GM18520 (cell line): ENCODE results near the gene RORC.

Source experiments
- ATAC-seq: cut with Tn5 transposase; IDR thresholded peaks from one replicate; pipeline ENCODE4 v1.9.1; 2021; ENCODE audit not compliant: unreplicated experiment

The RORC gene

GRCh38 chr1:151849126-151849525 lies 17.5 kb upstream of the RORC start:
- ATAC-seq, result no peak

GRCh38 chr1:151847867-151848596 lies 16.4 kb upstream of the RORC start:
- ATAC-seq, result no peak

- ATAC-seq, result no peak
Observed at GRCh38 chr1:151846686-151847237, 15.2 kb upstream of the RORC start.

- no peak for ATAC-seq
Observed at GRCh38 chr1:151846062-151846568, 14.5 kb upstream of the RORC start.

GRCh38 chr1:151843398-151843797 lies 11.8 kb upstream of the RORC start:
- ATAC-seq, result no peak

GRCh38 chr1:151841141-151841540 lies 9.5 kb upstream of the RORC start:
- no peak for ATAC-seq

GRCh38 chr1:151840421-151840820 lies 8.8 kb upstream of the RORC start:
- no peak for ATAC-seq

- ATAC-seq, result no peak
Observed at GRCh38 chr1:151839457-151840403, 8.1 kb upstream of the RORC start, which contains the start of gene C2CD4D. TSS of gene C2CD4D (minus strand) at chr1:151839820. CDS start at chr1:151838989, 831 bp downstream.

GRCh38 chr1:151839082-151839412 lies 7.4 kb upstream of the RORC start:
- ATAC-seq, result no peak

GRCh38 chr1:151838222-151839081 lies 6.8 kb upstream of the RORC start:
- no peak for ATAC-seq

GRCh38 chr1:151837884-151838221 lies 6.3 kb upstream of the RORC start:
- ATAC-seq, result no peak

GRCh38 chr1:151837197-151837596 lies 5.6 kb upstream of the RORC start:
- ATAC-seq, result no peak

- no peak for ATAC-seq
Observed at GRCh38 chr1:151835596-151835995, 4.0 kb upstream of the RORC start.

GRCh38 chr1:151834239-151834638 lies 2.6 kb upstream of the RORC start:
- no peak for ATAC-seq

- ATAC-seq, result no peak
Observed at GRCh38 chr1:151833172-151833900, 1.7 kb upstream of the RORC start.

GRCh38 chr1:151832318-151832980 lies 847 bp upstream of the RORC start:
- ATAC-seq, result no peak

GRCh38 chr1:151831256-151831591 lies 378 bp downstream of the RORC start:
- ATAC-seq, result no peak

- no peak for ATAC-seq
Observed at GRCh38 chr1:151830055-151830454, 1.5 kb downstream of the RORC start.

- ATAC-seq, result no peak
Observed at GRCh38 chr1:151829352-151830046, 2.1 kb downstream of the RORC start.
